Lower lobe of right lung (tissue), 2 donors: Measurements from ENCODE around the gene LRRC8C. TPM values are rescaled to one million over a fixed set of nuclear protein-coding genes. Genes with fewer than 3 reads are reported as not detected.

Experiments
- ATAC-seq, 2 donors: fragments of 200-7000 bp; cut with Tn5 transposase; one replicate each; pipeline ENCODE4 v1.9.1; 2020 to 2022; ENCODE audit warnings: mild to moderate bottlenecking in 2 of 2, moderate library complexity in 2 of 2
- DNase-seq: peaks from one replicate; pipeline ENCODE4 v3.0.0-alpha.2; 2020
- H3K27ac ChIP-seq: fragments of 200-600 bp; one replicate; pipeline ENCODE4 v1.8.0; 2022
- H3K27me3 ChIP-seq: fragments of 200-600 bp; one replicate; pipeline ENCODE4 v1.8.0; 2022; ENCODE audit warnings: low read depth
- H3K36me3 ChIP-seq: fragments of 200-600 bp; one replicate; pipeline ENCODE4 v1.8.0; 2022; ENCODE audit warnings: mild to moderate bottlenecking
- H3K4me1 ChIP-seq: fragments of 200-600 bp; one replicate; pipeline ENCODE4 v1.8.0; 2022
- H3K4me3 ChIP-seq: fragments of 200-600 bp; one replicate; pipeline ENCODE4 v1.8.0; 2022; ENCODE audit warnings: mild to moderate bottlenecking
- H3K9me3 ChIP-seq: fragments of 200-600 bp; one replicate; pipeline ENCODE4 v1.8.0; 2022
- intact Hi-C: fragments of 100-400 bp; cut with DNase I; formaldehyde crosslinking; loops from one replicate; pipeline ENCODE4 v1.11.0; 2022
- total RNA-seq: library from RNA; stranded (reverse); fragmentation: NEBNext Ultra II Directional; extraction: Animal tissue kit (Norgen Biotek cat#: 25700); gene quantifications from one replicate; pipeline ENCODE4 v1.2.1, GENCODE V29; 2021
- TF ChIP-seq, protein P1 (sequence below): fragments of 200-600 bp; IDR thresholded peaks from one replicate; pipeline ENCODE4 v1.8.0; 2022; ENCODE audit warnings: antibody characterized with exemption, mild to moderate bottlenecking
- donor health status: DM: no; HTN: yes; CAD: no; lungs with severe emphysema.

The LRRC8C gene
- total RNA-seq, 1 donor from 2014 or later, result 13.0 TPM

DNA sequence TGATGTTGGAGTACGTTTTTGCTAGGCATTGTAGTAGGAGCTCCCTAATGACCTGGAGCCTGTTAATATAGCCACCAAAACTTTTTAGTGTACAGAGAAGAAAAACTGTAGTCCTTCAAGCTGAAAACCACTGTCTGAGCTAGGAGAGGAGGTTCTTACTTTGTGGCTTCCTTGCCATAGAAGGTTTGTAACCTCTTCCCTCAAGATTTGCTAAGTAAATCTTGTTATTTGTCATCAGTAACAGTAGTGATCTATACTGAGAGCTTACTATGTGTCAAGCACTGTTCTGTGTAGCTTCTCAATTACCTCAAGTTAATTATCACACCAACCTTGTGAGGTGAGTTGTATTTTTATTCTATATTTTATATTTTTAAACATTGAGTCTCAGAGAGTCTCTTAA, 21.2 kb upstream of the LRRC8C start:
- Histone ChIP-seq H3K4me1 (peaks cover 16% of the 10 kb centered on the region), H3K9me3 (no peaks in the 10 kb centered on the region), H3K4me3 (no peak overlapping the region), H3K36me3 (no peaks in the 10 kb centered on the region), H3K27ac (no peak overlapping the region), H3K27me3 (no peaks in the 10 kb centered on the region)
- TF ChIP-seq, protein P1, sequence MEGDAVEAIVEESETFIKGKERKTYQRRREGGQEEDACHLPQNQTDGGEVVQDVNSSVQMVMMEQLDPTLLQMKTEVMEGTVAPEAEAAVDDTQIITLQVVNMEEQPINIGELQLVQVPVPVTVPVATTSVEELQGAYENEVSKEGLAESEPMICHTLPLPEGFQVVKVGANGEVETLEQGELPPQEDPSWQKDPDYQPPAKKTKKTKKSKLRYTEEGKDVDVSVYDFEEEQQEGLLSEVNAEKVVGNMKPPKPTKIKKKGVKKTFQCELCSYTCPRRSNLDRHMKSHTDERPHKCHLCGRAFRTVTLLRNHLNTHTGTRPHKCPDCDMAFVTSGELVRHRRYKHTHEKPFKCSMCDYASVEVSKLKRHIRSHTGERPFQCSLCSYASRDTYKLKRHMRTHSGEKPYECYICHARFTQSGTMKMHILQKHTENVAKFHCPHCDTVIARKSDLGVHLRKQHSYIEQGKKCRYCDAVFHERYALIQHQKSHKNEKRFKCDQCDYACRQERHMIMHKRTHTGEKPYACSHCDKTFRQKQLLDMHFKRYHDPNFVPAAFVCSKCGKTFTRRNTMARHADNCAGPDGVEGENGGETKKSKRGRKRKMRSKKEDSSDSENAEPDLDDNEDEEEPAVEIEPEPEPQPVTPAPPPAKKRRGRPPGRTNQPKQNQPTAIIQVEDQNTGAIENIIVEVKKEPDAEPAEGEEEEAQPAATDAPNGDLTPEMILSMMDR, result no peak
- intact Hi-C loops, result no loop called here
- ATAC-seq (no peak), DNase-seq (no peak)

DNA sequence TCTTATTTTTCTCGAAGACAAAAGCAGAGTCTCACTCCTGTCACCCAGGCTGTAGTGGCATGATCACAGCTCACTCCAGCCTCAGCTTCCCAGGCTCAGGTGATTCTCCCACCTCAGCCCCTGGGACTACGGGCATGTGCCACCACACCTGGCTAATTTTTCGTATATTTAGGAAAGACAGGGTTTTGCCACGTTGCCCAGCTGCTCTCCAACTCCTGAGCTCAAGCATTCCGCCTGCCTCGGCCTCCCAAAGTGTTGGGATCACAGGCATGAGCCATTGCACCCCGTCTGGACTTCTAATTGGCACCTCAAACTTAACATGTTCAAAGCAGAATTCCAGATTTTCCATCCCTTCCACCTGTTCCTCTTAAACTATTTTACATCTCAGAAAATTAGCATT, 19.0 kb upstream of the LRRC8C start:
- H3K27ac ChIP-seq, result no peak overlapping the region
- ATAC-seq (no peak), DNase-seq (no peak)
- no peaks in the 10 kb centered on the region for H3K27me3 ChIP-seq
- no peaks in the 10 kb centered on the region for H3K36me3 ChIP-seq
- H3K4me3 ChIP-seq, result no peak overlapping the region
- TF ChIP-seq, protein P1, result no peak
- no peaks in the 10 kb centered on the region for H3K9me3 ChIP-seq
- intact Hi-C loops, result no loop called here
- peaks cover 6% of the 10 kb centered on the region for H3K4me1 ChIP-seq

DNA sequence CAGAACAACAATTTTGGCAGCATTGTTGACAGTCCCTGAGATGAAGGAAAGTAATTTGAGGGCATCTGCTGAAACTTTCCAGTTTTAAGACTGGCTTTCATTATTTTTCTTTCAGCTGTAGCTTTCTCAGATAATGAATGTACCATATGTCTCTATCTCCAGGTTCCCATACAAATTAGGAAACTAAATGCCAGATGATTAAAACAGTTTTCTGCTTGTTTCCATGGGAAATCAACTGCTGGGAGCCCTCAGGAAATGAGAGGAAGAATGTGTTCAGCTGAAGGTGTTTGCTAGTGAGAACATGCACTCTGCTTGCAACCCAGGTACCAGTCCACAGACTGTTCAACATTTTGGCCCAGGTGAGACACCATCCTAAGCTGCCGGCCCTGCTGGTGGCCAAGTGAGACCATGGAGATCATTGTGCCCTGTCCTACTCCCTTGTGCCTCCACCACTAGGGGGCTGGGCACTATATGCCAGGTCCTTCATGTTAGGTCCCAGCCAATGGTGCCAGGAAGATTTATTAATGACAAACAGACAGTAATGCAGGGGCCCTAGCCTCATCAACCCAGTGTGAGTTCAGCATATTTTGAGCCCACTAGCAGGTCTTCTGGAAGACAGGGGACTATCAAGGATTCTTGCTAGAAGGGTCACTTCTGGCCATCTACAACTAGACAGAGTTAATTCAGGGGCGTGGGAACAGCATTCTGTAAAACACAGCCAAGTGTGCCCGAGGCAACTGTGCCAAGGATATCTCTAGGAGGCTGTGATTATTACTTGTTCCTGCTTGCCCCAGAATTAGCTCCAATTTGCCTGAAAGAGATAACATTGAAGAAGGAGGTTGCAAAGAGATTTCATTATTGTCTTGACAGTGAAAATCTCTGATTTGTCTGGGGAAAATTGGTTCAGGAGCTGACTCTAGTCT, 17.0 kb upstream of the LRRC8C start:
- ATAC-seq (peak; percentile 68 to 72), DNase-seq (no peak)
- intact Hi-C loops, result no loop called here
- Histone ChIP-seq H3K4me3 (no peak overlapping the region), H3K27me3 (no peaks in the 10 kb centered on the region), H3K27ac (no peak overlapping the region), H3K4me1 (no peaks in the 10 kb centered on the region), H3K36me3 (no peaks in the 10 kb centered on the region), H3K9me3 (no peaks in the 10 kb centered on the region)
- TF ChIP-seq, protein P1, result peak; percentile 48

DNA sequence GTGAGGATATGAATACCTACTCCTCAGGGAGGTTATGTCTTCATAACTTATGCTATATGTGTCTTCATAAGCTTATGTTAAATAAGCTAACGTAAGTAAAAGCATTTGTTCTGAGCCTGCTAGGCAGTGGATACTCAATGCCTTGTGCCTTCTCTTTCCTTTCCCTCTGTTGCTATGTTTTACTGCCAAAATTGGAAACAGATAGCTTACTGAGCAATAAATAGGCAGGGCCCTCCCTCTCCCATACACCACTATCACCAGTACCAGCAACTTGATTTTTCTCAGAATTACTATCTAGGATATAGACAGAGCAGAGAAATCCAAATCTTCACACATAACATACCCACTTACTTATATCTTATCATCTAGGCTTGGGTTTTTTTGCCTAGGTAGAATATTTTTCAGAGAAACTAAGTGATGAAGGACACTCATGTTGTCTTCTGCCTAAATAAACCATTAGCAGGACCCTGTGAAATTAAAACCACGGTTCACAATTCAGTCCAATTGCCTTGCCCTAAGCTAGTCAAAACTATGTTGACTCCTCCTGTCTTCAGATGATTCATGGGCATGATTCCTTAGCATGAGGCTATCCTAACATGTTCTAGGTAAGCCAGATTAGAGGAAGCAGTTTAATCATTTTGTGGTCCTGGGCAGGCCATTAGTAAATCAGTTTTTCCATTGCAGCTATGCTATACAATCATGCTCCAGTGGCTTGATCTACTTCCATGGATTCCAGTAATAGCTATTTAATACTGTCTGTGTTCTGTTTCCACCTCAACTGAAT, 15.9 kb upstream of the LRRC8C start:
- Histone ChIP-seq H3K4me3 (no peak overlapping the region), H3K27ac (no peak overlapping the region), H3K27me3 (no peaks in the 10 kb centered on the region), H3K4me1 (no peaks in the 10 kb centered on the region), H3K9me3 (no peaks in the 10 kb centered on the region), H3K36me3 (no peaks in the 10 kb centered on the region)
- ATAC-seq (no peak), DNase-seq (no peak)
- intact Hi-C loops, result no loop called here
- TF ChIP-seq, protein P1, result no peak

DNA sequence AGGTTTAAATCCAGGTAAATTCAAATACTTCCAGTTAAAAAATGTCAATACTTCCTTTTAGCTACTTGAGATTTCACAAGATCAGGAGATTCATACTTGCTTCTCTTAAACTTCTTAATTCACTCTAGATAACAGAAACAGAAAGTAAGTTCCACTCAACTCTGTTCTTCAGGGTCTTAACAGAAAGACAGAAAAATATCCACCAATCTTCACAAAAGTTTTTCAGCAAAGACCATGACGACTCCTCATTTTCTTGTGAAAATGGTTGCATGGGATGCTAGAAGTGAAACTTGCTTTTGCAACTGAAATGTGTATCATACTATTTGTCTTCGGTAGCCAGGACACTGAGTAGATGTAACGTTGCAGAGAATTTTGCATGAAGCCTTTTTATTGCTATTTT, 12.3 kb upstream of the LRRC8C start:
- H3K4me3 ChIP-seq, result no peak overlapping the region
- no peaks in the 10 kb centered on the region for H3K9me3 ChIP-seq
- H3K27me3 ChIP-seq, result no peaks in the 10 kb centered on the region
- intact Hi-C loops, result loop anchor here (10.0 kb wide), 1 partner anchor 144 kb away; no protein-coding TSS in a partner anchor
- TF ChIP-seq, protein P1, result no peak
- no peaks in the 10 kb centered on the region for H3K36me3 ChIP-seq
- no peaks in the 10 kb centered on the region for H3K4me1 ChIP-seq
- DNase-seq (no peak), ATAC-seq (no peak)
- no peak overlapping the region for H3K27ac ChIP-seq
